ENCODE data around the gene TMC6. TPM values are rescaled to one million over a fixed set of nuclear protein-coding genes. Genes with fewer than 3 reads are reported as not detected.

The TMC6 gene
- total and polyA plus RNA-seq, 2 of the 4 experiments (the other 2 are of a cell fraction): 0.19 TPM; not detected in 1

GRCh38 chr17:78122931-78123249 lies 5.7 kb downstream of the TMC6 start:
- Histone ChIP-seq H4K91ac (ENCODE audit: insufficient read depth, low read depth, low read length) (no peak overlapping the region), H2BK20ac (ENCODE audit: low read depth, low read length) (no peak overlapping the region), H3K9ac (ENCODE audit: low read depth, low read length) (no peak overlapping the region), H3K9me3 (ENCODE audit: control insufficient read depth, insufficient read depth, low read length) (no peaks in the 10 kb centered on the region), H3K4me3 (ENCODE audit: insufficient read depth, low read depth, low read length) (no peak overlapping the region), H2AFZ (replicated peaks; ENCODE audit: low read length, poor library complexity) (no peak overlapping the region), H3K36me3 (ENCODE audit: control insufficient read depth, insufficient read depth, low read length) (no peaks in the 10 kb centered on the region), H3K23ac (ENCODE audit: low read depth, low read length) (no peak overlapping the region), H3K79me1 (ENCODE audit: low read depth in 1 of 2, low read length in 2 of 2) (no peaks in the 10 kb centered on the region), H2BK15ac (ENCODE audit: low read depth, low read length) (no peak overlapping the region), H2BK5ac (ENCODE audit: low read depth, low read length, poor library complexity, severe bottlenecking) (no peak overlapping the region), H2AK9ac (replicated peaks; ENCODE audit: low read depth, low read length, poor library complexity) (no peak overlapping the region), H3K56ac (ENCODE audit: extremely low read depth, insufficient read depth, low read length) (no peak overlapping the region), H3K4me2 (ENCODE audit: low read depth, low read length) (no peak overlapping the region), H4K20me1 (ENCODE audit: insufficient read depth, low read length) (no peaks in the 10 kb centered on the region; the same call in 1 of the 2 replicates), H4K5ac (ENCODE audit: low read depth, low read length) (no peak overlapping the region), H3K18ac (ENCODE audit: low read depth, low read length) (no peak overlapping the region), H3K14ac (replicated peaks; ENCODE audit: low read depth, low read length) (no peak overlapping the region), H3K9me1 (ENCODE audit: insufficient read depth, low read length) (no peaks in the 10 kb centered on the region), H4K8ac (ENCODE audit: low read depth in 2 of 2, low read length in 2 of 2) (no peak overlapping the region), H2AK5ac (ENCODE audit: low read depth, low read length) (no peak overlapping the region), H3K27me3 (ENCODE audit: control insufficient read depth, insufficient read depth, low read length) (peaks cover 16% of the 10 kb centered on the region), H3K27ac (ENCODE audit: insufficient read depth, low read length) (no peak overlapping the region), H3K4me1 (ENCODE audit: control insufficient read depth, insufficient read depth, low read length) (no peaks in the 10 kb centered on the region), H2BK120ac (ENCODE audit: low read depth, low read length) (no peak overlapping the region), H3K4ac (ENCODE audit: low read depth, low read length) (no peak overlapping the region)
- no peak for TF ChIP-seq SMC3 (IDR thresholded peaks at IDR 0.05; ENCODE audit: low read depth, low read length)
- TF ChIP-seq NFE2L2 (IDR thresholded peaks at IDR 0.05; ENCODE audit: low read depth, low read length): no peak
- TF ChIP-seq CEBPB (IDR thresholded peaks at IDR 0.05; ENCODE audit: low read depth, low read length): no peak
- no peak for TF ChIP-seq CHD1 (IDR thresholded peaks at IDR 0.05; ENCODE audit: low read depth, low read length)
- no peak for TF ChIP-seq MXI1 (IDR thresholded peaks at IDR 0.05; ENCODE audit: borderline replicate concordance, low read depth, low read length)
- no peak for TF ChIP-seq BHLHE40 (IDR thresholded peaks at IDR 0.05; ENCODE audit: low read depth, low read length)
- TF ChIP-seq ELK1 (IDR thresholded peaks at IDR 0.05; ENCODE audit: borderline replicate concordance, low read depth, low read length): no peak
- no peak for TF ChIP-seq RFX5 (IDR thresholded peaks at IDR 0.05; ENCODE audit: low read depth, low read length)
- no peak for TF ChIP-seq MAFK (IDR thresholded peaks at IDR 0.05; ENCODE audit: low read depth, low read length)
- TF ChIP-seq RCOR1 (IDR thresholded peaks at IDR 0.05; ENCODE audit: insufficient replicate concordance, low read length): no peak
- no peak for TF ChIP-seq RAD21 (IDR thresholded peaks at IDR 0.05; ENCODE audit: low read length)
- TF ChIP-seq MAZ (IDR thresholded peaks at IDR 0.05; ENCODE audit: borderline replicate concordance, low read depth, low read length): no peak
- TF ChIP-seq FOS (IDR thresholded peaks at IDR 0.05; ENCODE audit: low read depth, low read length): no peak
- no peak for TF ChIP-seq USF2 (IDR thresholded peaks at IDR 0.05; ENCODE audit: low read depth, low read length)
- no peak for TF ChIP-seq CTCF (conservative IDR thresholded peaks at IDR 0.05; ENCODE audit: low read depth, low read length)
- TF ChIP-seq POLR2A (IDR thresholded peaks at IDR 0.05; ENCODE audit: low read depth, low read length): no peak
- ChIA-PET CTCF (interaction anchor here (0.9 kb wide), 1 partner anchor 54 kb away, joined by 3 read pairs; no protein-coding TSS in a partner anchor), POLR2A (ENCODE audit: unreplicated experiment) (no interaction called here)
- ATAC-seq (ENCODE audit: low read depth) (no peak), DNase-seq (no peak)
- dilution Hi-C loops (cut with HindIII; ENCODE audit: low sequenced_read_pairs, unreplicated experiment) (no loop called here), in situ Hi-C loops (cut with MboI; ENCODE audit: low sequenced_read_pairs) (no loop called here), intact Hi-C loops (cut with micrococcal nuclease) (no loop called here)
- WGBS, 2 experiments (ENCODE audit: extremely low coverage in 2 of 2, insufficient read length in 1 of 2): 100% methylated on average over 1 of the region's 4 CpGs; no CpG with 5 or more reads in 1 of the 2 experiments
- no TSS peak for BruUV-seq (replicated peaks)

Measured in IMR-90 (cell line).